AG08395 (cell line): ENCODE data around the gene MALT1.
A peak's percentile ranks its signal among the peaks of the same experiment; 100 is the strongest.
"Not testable (repeated sequence)": the region's sequence is repeated elsewhere in the genome, so short reads cannot be mapped to it uniquely, and the experiment has no call there.

Source experiments
- DNase-seq: peaks from one replicate; pipeline ENCODE4 v3.0.0; 2012; ENCODE audit warnings: mixed read lengths, low spot score

Gene MALT1

GRCh38 chr18:58772161-58772560, 100.9 kb downstream of the MALT1 start:
- DNase-seq, result no peak

GRCh38 chr18:58776084-58776483, 104.8 kb downstream of the MALT1 start:
- no peak for DNase-seq

GRCh38 chr18:58776541-58776940, 105.3 kb downstream of the MALT1 start:
- not testable (repeated sequence) for DNase-seq

GRCh38 chr18:58777471-58777870, 106.2 kb downstream of the MALT1 start:
- no peak for DNase-seq

- no peak for DNase-seq
Observed at GRCh38 chr18:58779529-58779928, 108.3 kb downstream of the MALT1 start.

GRCh38 chr18:58780045-58780444, 108.8 kb downstream of the MALT1 start:
- no peak for DNase-seq

GRCh38 chr18:58781627-58782194, 110.4 kb downstream of the MALT1 start:
- DNase-seq, result peak; percentile 65

GRCh38 chr18:58784601-58785137, 113.4 kb downstream of the MALT1 start:
- no peak for DNase-seq

GRCh38 chr18:58785171-58785805, 114.0 kb downstream of the MALT1 start:
- peak; percentile 74 for DNase-seq

GRCh38 chr18:58785870-58786269, 114.6 kb downstream of the MALT1 start:
- DNase-seq, result no peak

- peak; percentile 55 for DNase-seq
Observed at GRCh38 chr18:58787536-58788149, 116.4 kb downstream of the MALT1 start.

GRCh38 chr18:58788470-58788869, 117.2 kb downstream of the MALT1 start:
- DNase-seq, result no peak

GRCh38 chr18:58788971-58789875, 118.0 kb downstream of the MALT1 start:
- DNase-seq, result no peak

- no peak for DNase-seq
Observed at GRCh38 chr18:58789876-58790240, 118.6 kb downstream of the MALT1 start.

GRCh38 chr18:58792086-58792485, 120.8 kb downstream of the MALT1 start:
- DNase-seq, result no peak

- peak; percentile 79 for DNase-seq
Observed at GRCh38 chr18:58793361-58793760, 122.1 kb downstream of the MALT1 start.

GRCh38 chr18:58796220-58796619, 125.0 kb downstream of the MALT1 start:
- DNase-seq, result no peak

- no peak for DNase-seq
Observed at GRCh38 chr18:58800582-58800981, 129.3 kb downstream of the MALT1 start.

- DNase-seq, result no peak
Observed at GRCh38 chr18:58802959-58803358, 131.7 kb downstream of the MALT1 start.

GRCh38 chr18:58803978-58804377, 132.7 kb downstream of the MALT1 start:
- DNase-seq, result no peak
